ENCODE results near the gene POGZ. TPM values are rescaled to one million over a fixed set of nuclear protein-coding genes. Genes with fewer than 3 reads are reported as not detected.

Gene POGZ, protein sequence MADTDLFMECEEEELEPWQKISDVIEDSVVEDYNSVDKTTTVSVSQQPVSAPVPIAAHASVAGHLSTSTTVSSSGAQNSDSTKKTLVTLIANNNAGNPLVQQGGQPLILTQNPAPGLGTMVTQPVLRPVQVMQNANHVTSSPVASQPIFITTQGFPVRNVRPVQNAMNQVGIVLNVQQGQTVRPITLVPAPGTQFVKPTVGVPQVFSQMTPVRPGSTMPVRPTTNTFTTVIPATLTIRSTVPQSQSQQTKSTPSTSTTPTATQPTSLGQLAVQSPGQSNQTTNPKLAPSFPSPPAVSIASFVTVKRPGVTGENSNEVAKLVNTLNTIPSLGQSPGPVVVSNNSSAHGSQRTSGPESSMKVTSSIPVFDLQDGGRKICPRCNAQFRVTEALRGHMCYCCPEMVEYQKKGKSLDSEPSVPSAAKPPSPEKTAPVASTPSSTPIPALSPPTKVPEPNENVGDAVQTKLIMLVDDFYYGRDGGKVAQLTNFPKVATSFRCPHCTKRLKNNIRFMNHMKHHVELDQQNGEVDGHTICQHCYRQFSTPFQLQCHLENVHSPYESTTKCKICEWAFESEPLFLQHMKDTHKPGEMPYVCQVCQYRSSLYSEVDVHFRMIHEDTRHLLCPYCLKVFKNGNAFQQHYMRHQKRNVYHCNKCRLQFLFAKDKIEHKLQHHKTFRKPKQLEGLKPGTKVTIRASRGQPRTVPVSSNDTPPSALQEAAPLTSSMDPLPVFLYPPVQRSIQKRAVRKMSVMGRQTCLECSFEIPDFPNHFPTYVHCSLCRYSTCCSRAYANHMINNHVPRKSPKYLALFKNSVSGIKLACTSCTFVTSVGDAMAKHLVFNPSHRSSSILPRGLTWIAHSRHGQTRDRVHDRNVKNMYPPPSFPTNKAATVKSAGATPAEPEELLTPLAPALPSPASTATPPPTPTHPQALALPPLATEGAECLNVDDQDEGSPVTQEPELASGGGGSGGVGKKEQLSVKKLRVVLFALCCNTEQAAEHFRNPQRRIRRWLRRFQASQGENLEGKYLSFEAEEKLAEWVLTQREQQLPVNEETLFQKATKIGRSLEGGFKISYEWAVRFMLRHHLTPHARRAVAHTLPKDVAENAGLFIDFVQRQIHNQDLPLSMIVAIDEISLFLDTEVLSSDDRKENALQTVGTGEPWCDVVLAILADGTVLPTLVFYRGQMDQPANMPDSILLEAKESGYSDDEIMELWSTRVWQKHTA (N-terminal part only)
- total RNA-seq, result 89.1 and 91.1 TPM in 2 replicates

DNA sequence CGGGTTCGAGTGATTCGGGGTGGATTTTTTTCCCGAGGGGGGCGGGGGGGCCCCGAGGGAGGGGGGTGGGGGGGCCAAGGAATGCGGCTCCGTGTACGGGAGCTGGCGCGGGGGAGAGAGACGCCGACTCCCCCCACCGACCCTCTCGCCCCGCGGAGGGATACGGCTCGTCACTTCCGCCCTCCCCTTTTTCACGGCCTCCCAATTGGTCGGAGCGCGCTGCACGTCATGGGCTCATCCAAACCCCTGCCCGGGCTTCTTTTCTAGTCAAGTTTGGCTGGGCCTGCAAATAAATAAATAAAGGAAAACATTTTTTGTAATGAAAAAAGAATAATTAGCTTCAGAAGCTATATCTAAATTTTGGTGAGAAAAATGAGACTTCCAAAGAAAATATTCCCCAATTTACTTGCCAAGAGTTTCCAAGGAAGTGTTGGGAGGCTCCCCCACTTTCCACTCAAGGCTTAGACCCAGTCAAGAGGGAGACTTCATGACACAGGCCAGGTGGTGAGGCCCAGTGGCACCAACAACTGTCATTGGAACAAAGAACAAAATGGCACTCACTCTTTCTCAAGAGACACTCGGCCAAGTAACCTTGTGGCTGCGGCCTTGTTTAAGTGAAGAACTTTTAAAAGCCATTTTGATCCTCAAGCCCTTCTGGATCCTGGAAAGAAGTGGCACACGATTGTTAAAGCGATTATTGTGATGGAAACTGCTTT lies at the start of gene POGZ:
TSS of gene POGZ (minus strand) at position 164 of the 716 bp plus-strand sequence. CDS start 17,290 bp downstream, outside the sequence.
- peaks cover 13% of the 10 kb centered on the region for H3K27me3 Mint-ChIP-seq (ENCODE audit: insufficient read depth)

DNA sequence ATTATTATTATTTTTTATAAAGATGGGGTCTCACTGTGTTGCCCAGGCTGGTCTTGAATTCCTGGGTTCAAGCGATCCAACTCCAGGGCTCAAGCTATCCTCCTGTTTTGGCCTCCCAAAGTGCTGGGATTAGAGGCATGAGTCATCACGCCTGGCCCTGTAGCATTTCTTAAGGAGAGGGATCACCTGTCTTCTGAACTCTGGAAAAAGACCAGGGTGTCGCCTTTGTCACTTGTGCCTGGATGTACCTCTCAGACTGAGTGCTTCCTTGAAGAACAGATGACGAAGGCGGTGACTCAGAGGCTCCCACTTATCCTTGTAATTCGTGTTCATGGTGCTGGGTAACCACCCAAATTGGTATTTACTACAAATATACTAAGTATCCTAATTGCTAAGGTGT lies 49.5 kb upstream of the POGZ start:
- H3K4me1 Mint-ChIP-seq (ENCODE audit: low read depth), result peaks cover 27% of the 10 kb centered on the region
- no peak for DNase-seq (ENCODE audit: low spot score)
- peaks cover 28% of the 10 kb centered on the region for H3K27me3 Mint-ChIP-seq (ENCODE audit: insufficient read depth)
- H3K9me3 Mint-ChIP-seq, result no peaks in the 10 kb centered on the region
- H3K4me3 Mint-ChIP-seq, result no peak overlapping the region
- H3K36me3 Mint-ChIP-seq (ENCODE audit: low read depth), result no peaks in the 10 kb centered on the region
- no peak overlapping the region for H3K27ac Mint-ChIP-seq
- intact Hi-C loops (cut with micrococcal nuclease), result no loop called here

More for the DNA sequence above, at the start of gene POGZ:
- DNase-seq (ENCODE audit: low spot score), result peak; percentile 88
- Mint-ChIP-seq H3K36me3 (ENCODE audit: low read depth) (peaks cover 6% of the 10 kb centered on the region), H3K4me3 (peak within 1 kb of the TSS; percentile 90), H3K4me1 (ENCODE audit: low read depth) (peaks cover 21% of the 10 kb centered on the region), H3K27ac (peak within 1 kb of the TSS; percentile 97), H3K9me3 (no peaks in the 10 kb centered on the region)
- intact Hi-C loops (cut with micrococcal nuclease), result loop anchor here (1.0 to 10.0 kb wide), 7 partner anchors 14 to 525 kb away; partner anchors contain the start of genes C2CD4D, PSMB4, SNX27 and TUFT1

DNA sequence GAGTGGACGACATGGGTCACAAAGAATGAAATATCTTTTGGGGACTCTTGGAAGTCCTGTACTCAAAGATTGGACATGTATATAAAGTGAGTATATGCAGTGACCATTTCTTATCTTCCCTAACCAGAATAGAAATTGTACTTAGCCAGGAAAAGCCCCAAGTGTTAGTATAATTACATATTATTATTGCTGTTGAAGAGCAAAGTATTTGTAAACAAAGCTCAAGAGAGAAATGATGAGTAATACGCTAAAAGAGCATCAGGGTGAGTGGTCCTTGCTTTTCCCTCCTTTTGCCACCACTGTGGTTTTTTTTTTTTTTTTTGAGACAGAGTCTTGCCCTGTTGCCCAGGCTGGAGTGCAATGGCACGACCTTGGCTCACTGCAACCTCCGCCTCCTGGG lies 45.5 kb upstream of the POGZ start:
- Mint-ChIP-seq H3K27ac (no peak overlapping the region), H3K9me3 (no peaks in the 10 kb centered on the region), H3K4me1 (ENCODE audit: low read depth) (no peaks in the 10 kb centered on the region), H3K4me3 (no peak overlapping the region), H3K36me3 (ENCODE audit: low read depth) (no peaks in the 10 kb centered on the region), H3K27me3 (ENCODE audit: insufficient read depth) (peaks cover 20% of the 10 kb centered on the region)
- no peak for DNase-seq (ENCODE audit: low spot score)
- intact Hi-C loops (cut with micrococcal nuclease), result no loop called here

DNA sequence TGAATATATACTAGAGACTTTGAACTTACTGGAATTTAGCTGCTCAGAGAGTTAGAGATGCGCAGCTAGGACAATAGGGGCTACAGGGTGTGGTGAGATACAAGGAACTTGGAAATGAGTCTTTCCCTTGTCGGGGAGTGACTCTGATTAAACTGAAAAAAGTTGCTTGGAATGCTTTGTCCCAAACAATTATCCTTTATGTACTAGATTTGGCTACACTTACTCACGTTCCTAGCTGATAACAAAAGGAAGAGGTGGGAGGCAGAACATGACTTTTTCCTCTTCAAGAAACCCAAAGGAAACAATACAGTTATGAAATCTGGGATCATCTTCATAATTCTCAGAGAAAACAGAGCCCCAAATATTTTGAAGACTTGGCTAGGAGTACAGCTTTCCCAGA lies 45.0 kb upstream of the POGZ start:
- H3K4me3 Mint-ChIP-seq, result no peak overlapping the region
- no peaks in the 10 kb centered on the region for H3K9me3 Mint-ChIP-seq
- H3K36me3 Mint-ChIP-seq (ENCODE audit: low read depth), result no peaks in the 10 kb centered on the region
- H3K4me1 Mint-ChIP-seq (ENCODE audit: low read depth), result no peaks in the 10 kb centered on the region
- intact Hi-C loops (cut with micrococcal nuclease), result no loop called here
- no peak for DNase-seq (ENCODE audit: low spot score)
- no peak overlapping the region for H3K27ac Mint-ChIP-seq
- H3K27me3 Mint-ChIP-seq (ENCODE audit: insufficient read depth), result peaks cover 20% of the 10 kb centered on the region

DNA sequence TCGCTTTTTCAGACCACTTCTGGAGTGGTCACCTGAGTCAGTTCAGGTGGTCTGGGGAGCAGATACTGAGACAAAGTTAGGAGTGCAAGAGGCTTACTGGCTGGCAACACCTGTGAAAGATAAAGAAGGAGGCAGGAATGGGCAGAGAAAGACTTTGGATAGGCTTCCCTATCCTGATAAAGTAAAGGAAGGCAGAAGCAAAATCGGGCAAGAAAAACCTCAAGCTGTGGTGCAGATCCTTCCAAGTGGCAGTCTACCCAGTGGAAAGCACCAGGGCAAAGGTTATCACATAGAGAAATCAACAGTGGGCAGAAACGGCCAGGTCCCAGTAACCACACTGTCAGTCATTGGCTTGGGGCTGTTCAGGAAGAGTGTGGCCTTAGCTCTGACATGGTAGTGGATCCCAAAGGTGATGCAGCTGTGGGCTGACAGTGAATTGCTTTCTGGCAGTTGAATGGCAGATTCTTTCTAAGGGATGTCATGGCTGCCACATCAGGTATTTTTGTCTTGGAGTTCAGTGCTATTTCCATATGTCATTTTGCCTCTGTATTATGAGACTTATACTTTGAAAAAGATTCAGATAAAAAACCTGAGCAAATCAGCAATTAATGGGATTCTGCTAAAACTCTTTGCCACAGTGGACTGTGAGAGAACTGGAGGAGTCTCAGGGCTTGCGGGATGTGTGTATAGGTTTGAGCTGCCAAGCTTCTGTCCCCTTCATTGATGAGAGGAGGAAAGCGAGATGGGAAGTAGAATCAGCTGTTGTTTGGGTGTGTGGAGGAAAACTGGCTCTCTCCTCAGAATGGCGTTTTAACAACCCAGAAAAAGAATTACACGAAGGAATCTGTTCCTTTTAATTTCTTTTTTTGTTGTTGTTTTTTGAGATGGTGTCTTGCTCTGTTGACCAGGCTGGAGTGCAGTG lies 43.8 kb upstream of the POGZ start:
- H3K27ac Mint-ChIP-seq, result no peak overlapping the region
- H3K9me3 Mint-ChIP-seq, result no peaks in the 10 kb centered on the region
- no peak for DNase-seq (ENCODE audit: low spot score)
- H3K4me3 Mint-ChIP-seq, result no peak overlapping the region
- intact Hi-C loops (cut with micrococcal nuclease), result no loop called here
- no peaks in the 10 kb centered on the region for H3K4me1 Mint-ChIP-seq (ENCODE audit: low read depth)
- H3K36me3 Mint-ChIP-seq (ENCODE audit: low read depth), result no peaks in the 10 kb centered on the region
- H3K27me3 Mint-ChIP-seq (ENCODE audit: insufficient read depth), result peaks cover 26% of the 10 kb centered on the region

DNA sequence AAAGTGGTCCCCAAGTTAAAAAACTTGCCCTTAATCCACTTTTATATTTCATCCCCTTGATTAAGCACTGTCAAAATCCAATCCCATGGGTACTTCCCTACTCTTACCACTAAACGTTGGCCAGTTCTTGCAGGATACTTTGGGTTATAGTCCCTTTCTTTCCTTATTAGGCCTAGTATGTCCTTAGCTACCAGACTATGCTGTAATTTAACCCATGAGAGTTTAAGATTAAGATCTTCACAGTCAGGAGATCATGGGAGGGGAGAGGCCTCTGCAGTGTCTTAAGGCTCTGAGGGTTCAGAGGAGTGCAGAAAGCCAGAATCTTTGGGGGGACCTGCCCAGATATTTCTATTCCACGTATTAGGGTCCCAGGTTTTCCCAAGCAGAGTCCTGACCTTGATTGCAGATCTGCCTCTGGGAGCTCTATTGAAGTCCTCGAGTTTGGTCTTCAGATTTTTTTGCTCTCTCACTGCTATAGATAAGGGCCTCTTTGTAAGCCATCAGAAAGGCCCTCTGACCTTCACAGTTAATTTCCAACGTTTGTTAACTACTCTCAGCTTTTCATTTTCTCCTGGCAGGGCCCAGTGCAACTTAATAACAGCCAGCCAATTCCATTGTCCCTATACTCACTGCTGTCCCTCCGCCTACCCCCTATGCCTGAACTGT lies 42.9 kb upstream of the POGZ start:
- Mint-ChIP-seq H3K4me3 (no peak overlapping the region), H3K4me1 (ENCODE audit: low read depth) (no peaks in the 10 kb centered on the region), H3K9me3 (no peaks in the 10 kb centered on the region), H3K36me3 (ENCODE audit: low read depth) (no peaks in the 10 kb centered on the region), H3K27ac (no peak overlapping the region), H3K27me3 (ENCODE audit: insufficient read depth) (peaks cover 26% of the 10 kb centered on the region)
- no peak for DNase-seq (ENCODE audit: low spot score)
- intact Hi-C loops (cut with micrococcal nuclease), result no loop called here

DNA sequence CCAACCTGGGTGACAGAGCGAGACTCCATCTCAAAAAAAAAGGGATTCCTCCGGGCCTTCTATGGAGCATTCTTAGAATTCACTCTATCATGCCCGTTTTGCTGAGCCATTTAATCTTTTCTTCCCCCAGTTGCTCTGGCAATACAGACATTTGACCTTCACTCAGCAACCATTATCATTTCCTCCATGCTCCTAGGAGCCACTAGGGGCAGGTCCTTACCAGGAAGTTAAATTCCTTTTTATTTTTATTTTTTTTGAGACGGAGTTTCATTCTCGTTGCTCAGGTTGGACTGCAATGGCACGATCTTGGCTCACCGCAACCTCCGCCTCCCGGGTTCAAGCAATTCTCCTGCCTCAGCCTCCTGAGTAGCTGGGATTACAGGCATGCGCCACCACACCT lies 42.2 kb upstream of the POGZ start:
- no peaks in the 10 kb centered on the region for H3K4me1 Mint-ChIP-seq (ENCODE audit: low read depth)

DNA sequence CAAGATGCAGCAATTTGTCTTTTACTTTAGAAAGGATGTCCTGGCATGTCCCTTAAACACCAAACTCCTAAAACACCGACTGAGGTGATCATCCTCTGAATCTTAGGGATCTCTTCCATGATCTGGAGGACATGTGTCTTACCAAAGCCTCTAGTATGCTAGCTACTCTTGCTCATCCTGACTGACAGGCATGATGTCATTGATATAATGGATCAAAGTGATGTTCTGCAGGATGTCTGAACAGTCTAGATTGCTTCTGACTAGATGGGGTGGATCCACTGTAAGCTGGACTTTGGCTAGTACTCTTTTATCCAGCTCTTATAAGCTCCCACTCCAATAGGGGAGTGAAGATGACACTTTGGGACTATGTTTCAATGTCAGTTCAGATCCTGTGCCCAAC lies 40.6 kb upstream of the POGZ start:
- Mint-ChIP-seq H3K27me3 (ENCODE audit: insufficient read depth) (peaks cover 14% of the 10 kb centered on the region), H3K4me1 (ENCODE audit: low read depth) (peaks cover 7% of the 10 kb centered on the region), H3K36me3 (ENCODE audit: low read depth) (no peaks in the 10 kb centered on the region), H3K27ac (no peak overlapping the region), H3K9me3 (no peaks in the 10 kb centered on the region), H3K4me3 (no peak overlapping the region)
- DNase-seq (ENCODE audit: low spot score), result no peak
- intact Hi-C loops (cut with micrococcal nuclease), result no loop called here

More for the DNA sequence above, 42.2 kb upstream of the POGZ start:
- Mint-ChIP-seq H3K4me3 (no peak overlapping the region), H3K27me3 (ENCODE audit: insufficient read depth) (peaks cover 24% of the 10 kb centered on the region), H3K27ac (no peak overlapping the region), H3K36me3 (ENCODE audit: low read depth) (no peaks in the 10 kb centered on the region), H3K9me3 (no peaks in the 10 kb centered on the region)
- DNase-seq (ENCODE audit: low spot score), result no peak
- intact Hi-C loops (cut with micrococcal nuclease), result no loop called here

DNA sequence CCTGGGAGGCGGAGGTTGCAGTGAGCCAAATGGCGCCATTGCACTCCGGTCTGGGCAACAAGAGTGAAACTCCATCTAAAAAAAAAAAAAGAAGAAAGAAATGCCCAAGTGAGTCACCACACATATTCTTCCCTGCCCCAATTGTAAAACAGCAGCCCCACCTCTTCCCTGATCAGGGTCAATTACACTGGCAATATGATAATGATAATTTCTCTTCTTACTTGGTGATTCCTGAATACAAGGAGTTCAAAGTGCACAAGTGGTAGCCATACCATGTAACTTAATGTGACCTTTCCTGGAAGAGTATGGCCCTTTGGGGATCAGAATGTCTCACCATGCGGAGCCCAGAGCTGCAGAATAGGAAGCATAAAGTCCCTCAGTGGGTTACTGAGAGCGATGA lies 40.1 kb upstream of the POGZ start:
- Mint-ChIP-seq H3K27ac (no peak overlapping the region), H3K27me3 (ENCODE audit: insufficient read depth) (peaks cover 14% of the 10 kb centered on the region), H3K4me3 (no peak overlapping the region), H3K36me3 (ENCODE audit: low read depth) (no peaks in the 10 kb centered on the region), H3K9me3 (no peaks in the 10 kb centered on the region), H3K4me1 (ENCODE audit: low read depth) (peaks cover 12% of the 10 kb centered on the region)
- intact Hi-C loops (cut with micrococcal nuclease), result no loop called here
- no peak for DNase-seq (ENCODE audit: low spot score)

DNA sequence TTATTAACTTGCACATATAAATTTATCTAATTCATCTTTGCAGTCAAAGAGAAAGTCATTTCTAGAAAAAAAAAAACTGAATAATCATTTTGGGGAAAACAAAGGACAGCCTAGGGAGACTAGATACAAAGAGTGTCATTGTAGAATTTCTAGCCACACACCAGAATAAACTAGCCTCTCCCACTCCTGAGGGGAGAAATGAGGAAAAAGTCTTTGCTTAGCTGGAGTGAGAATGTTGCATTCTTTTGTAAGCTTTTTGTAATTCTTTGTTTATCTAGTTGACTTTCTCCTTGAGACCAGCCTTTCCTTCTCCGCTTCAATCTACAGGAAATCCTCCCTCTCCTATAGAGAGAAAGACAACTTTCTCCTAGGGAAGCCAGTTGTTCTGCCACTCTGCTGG lies 36.0 kb upstream of the POGZ start:
- no peak for DNase-seq (ENCODE audit: low spot score)
- intact Hi-C loops (cut with micrococcal nuclease), result loop anchor here (1.0 kb wide), 1 partner anchor 20 kb away; no protein-coding TSS in a partner anchor
- Mint-ChIP-seq H3K4me3 (no peak overlapping the region), H3K4me1 (ENCODE audit: low read depth) (peaks cover 12% of the 10 kb centered on the region), H3K9me3 (no peaks in the 10 kb centered on the region), H3K36me3 (ENCODE audit: low read depth) (no peaks in the 10 kb centered on the region), H3K27me3 (ENCODE audit: insufficient read depth) (peaks cover 13% of the 10 kb centered on the region), H3K27ac (no peak overlapping the region)

DNA sequence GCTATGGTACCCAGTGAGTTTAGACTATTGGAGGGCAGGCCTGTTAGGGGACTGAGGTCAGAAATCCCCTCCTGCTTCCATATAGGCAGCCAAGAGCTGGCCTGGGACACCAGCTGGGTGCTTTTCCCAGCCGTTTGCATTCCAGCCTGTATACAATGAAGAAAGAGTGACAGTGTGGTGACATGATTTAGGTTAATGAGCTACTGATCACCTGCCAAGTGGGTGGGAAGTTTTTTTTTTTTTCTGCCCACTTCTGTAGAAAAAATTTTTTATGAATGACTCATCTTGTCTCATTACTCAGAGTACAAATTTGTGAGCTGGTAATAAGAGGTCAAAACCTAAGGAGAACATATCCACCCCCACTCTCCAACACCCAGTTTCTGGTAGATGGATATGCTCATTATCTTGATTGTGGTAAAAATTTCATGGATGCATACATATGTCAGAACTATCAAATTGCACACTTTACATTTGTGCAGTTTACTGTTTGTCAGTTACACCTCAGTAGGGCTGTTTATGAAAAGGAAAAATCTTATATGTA lies 35.5 kb upstream of the POGZ start:
- Mint-ChIP-seq H3K27ac (no peak overlapping the region), H3K27me3 (ENCODE audit: insufficient read depth) (peaks cover 13% of the 10 kb centered on the region), H3K9me3 (no peaks in the 10 kb centered on the region), H3K4me3 (no peak overlapping the region), H3K36me3 (ENCODE audit: low read depth) (no peaks in the 10 kb centered on the region), H3K4me1 (ENCODE audit: low read depth) (peaks cover 12% of the 10 kb centered on the region)
- DNase-seq (ENCODE audit: low spot score), result no peak
- intact Hi-C loops (cut with micrococcal nuclease), result loop anchor here (1.0 kb wide), 1 partner anchor 20 kb away; no protein-coding TSS in a partner anchor
